Neural progenitor cell (in vitro differentiated cells): ENCODE results near the gene GRHL1. TPM values are rescaled to one million over a fixed set of nuclear protein-coding genes. Genes with fewer than 3 reads are reported as not detected.

ENCODE experiments used
- DNase-seq: peaks from one replicate; pipeline ENCODE4 v3.0.0-alpha.2; 2016; ENCODE audit warnings: low spot score
- H2AFZ ChIP-seq: fragments of 200-600 bp; sonication (generic); replicated peaks from 2 replicates; pipeline ENCODE4 v1.6.1; 2016; ENCODE audit warnings: antibody characterized with exemption
- H3F3A ChIP-seq: fragments of 200-600 bp; sonication (generic); 2 replicates; pipeline ENCODE4 v1.6.1; 2016; ENCODE audit warnings: antibody characterized with exemption, low read depth
- H3K27ac ChIP-seq: fragments of 200-600 bp; sonication (generic); 2 replicates; pipeline ENCODE4 v1.5.1; 2016; ENCODE audit warnings: mild to moderate bottlenecking
- H3K27me3 ChIP-seq: fragments of 200-600 bp; sonication (generic); 2 replicates; pipeline ENCODE4 v1.6.1; 2016; ENCODE audit warnings: mild to moderate bottlenecking, moderate library complexity
- H3K36me3 ChIP-seq: fragments of 200-600 bp; sonication (generic); 2 replicates; pipeline ENCODE4 v1.5.1; 2016
- H3K4me1 ChIP-seq: fragments of 200-600 bp; sonication (generic); 2 replicates; pipeline ENCODE4 v1.6.1; 2016; ENCODE audit warnings: mixed run types
- H3K4me2 ChIP-seq: fragments of 200-600 bp; sonication (generic); 2 replicates; pipeline ENCODE4 v1.6.1; 2016
- H3K4me3 ChIP-seq: fragments of 200-600 bp; sonication (generic); 2 replicates; pipeline ENCODE4 v1.5.1; 2016
- H3K79me2 ChIP-seq: fragments of 200-600 bp; sonication (generic); 2 replicates; pipeline ENCODE4 v1.6.1; 2016; ENCODE audit warnings: low read depth
- H3K9ac ChIP-seq: fragments of 200-600 bp; sonication (generic); 2 replicates; pipeline ENCODE4 v1.6.1; 2016
- H3K9me3 ChIP-seq: fragments of 200-600 bp; sonication (generic); 2 replicates; pipeline ENCODE4 v1.5.1; 2016; ENCODE audit warnings: low read depth
- H4K20me1 ChIP-seq: fragments of 200-600 bp; sonication (generic); 2 replicates; pipeline ENCODE4 v1.6.1; 2016; ENCODE audit warnings: low read depth
- H3K27ac Mint-ChIP-seq: 3 replicates; pipeline ENCODE4 v1.8.0; 2021; ENCODE audit warnings: mixed read lengths
- H3K27me3 Mint-ChIP-seq: 2 replicates; pipeline ENCODE4 v1.8.0; 2022; ENCODE audit warnings: low read depth, mild to moderate bottlenecking, inconsistent platforms, moderate library complexity, mixed read lengths; ENCODE audit not compliant: insufficient read depth
- H3K36me3 Mint-ChIP-seq: 3 replicates; pipeline ENCODE4 v1.8.0; 2021; ENCODE audit warnings: mixed read lengths
- H3K4me1 Mint-ChIP-seq: 3 replicates; pipeline ENCODE4 v1.8.0; 2021; ENCODE audit warnings: mixed read lengths
- H3K4me3 Mint-ChIP-seq: 3 replicates; pipeline ENCODE4 v1.8.0; 2021; ENCODE audit warnings: mild to moderate bottlenecking, moderate library complexity, mixed read lengths
- H3K9me3 Mint-ChIP-seq: 3 replicates; pipeline ENCODE4 v1.8.0; 2020; ENCODE audit warnings: mixed read lengths
- CTCF ChIP-seq: fragments of 200-600 bp; sonication (generic); IDR thresholded peaks from 2 replicates; pipeline ENCODE4 v1.5.1; 2017; ENCODE audit warnings: antibody characterized with exemption, mild to moderate bottlenecking
- EZH2 ChIP-seq: fragments of 200-600 bp; sonication (generic); IDR thresholded peaks from 2 replicates; pipeline ENCODE4 v1.6.1; 2017; ENCODE audit warnings: antibody characterized with exemption, mild to moderate bottlenecking, moderate library complexity
- EZH2phosphoT487 ChIP-seq: fragments of 200-600 bp; sonication (generic); IDR thresholded peaks from 2 replicates; pipeline ENCODE4 v1.6.1; 2017; ENCODE audit warnings: antibody characterized with exemption
- total RNA-seq: library from RNA; depleted of rRNA; stranded (reverse); fragments of >200 nt; gene quantifications from 2 replicates; pipeline ENCODE4 v1.2.3, GENCODE V29; 2015; ENCODE audit warnings: low replicate concordance

Gene GRHL1
- total RNA-seq, 1 donor from 2014 or later: 5.8 TPM

- no peaks in the 10 kb centered on the region for H3K27me3 ChIP-seq
- no peak overlapping the region for H2AFZ ChIP-seq
- peaks cover 38% of the 10 kb centered on the region for H3K4me1 Mint-ChIP-seq
- H3K27ac Mint-ChIP-seq: no peak overlapping the region
- TF ChIP-seq EZH2 (no peak), EZH2phosphoT487 (no peak), CTCF (no peak)
- H3K4me2 ChIP-seq: no peak overlapping the region
- no peak overlapping the region for H3K27ac ChIP-seq
- H3K27me3 Mint-ChIP-seq: peaks cover 2% of the 10 kb centered on the region
- H3K79me2 ChIP-seq: no peaks in the 10 kb centered on the region
- no peak overlapping the region for H3K4me3 ChIP-seq
- H3K36me3 ChIP-seq: no peaks in the 10 kb centered on the region
- no peaks in the 10 kb centered on the region for H4K20me1 ChIP-seq
- no peak overlapping the region for H3K9ac ChIP-seq
- no peak overlapping the region for H3K4me3 Mint-ChIP-seq
- peaks cover 18% of the 10 kb centered on the region for H3F3A ChIP-seq
- peaks cover 34% of the 10 kb centered on the region for H3K4me1 ChIP-seq
- H3K9me3 Mint-ChIP-seq: no peaks in the 10 kb centered on the region
- H3K9me3 ChIP-seq: no peaks in the 10 kb centered on the region
- DNase-seq: no peak
- no peaks in the 10 kb centered on the region for H3K36me3 Mint-ChIP-seq
These were observed 15.1 kb downstream of the GRHL1 start for GRCh38 chr2:9966491-9967022.

GRCh38 chr2:9967053-9967775 is 15.7 kb downstream of the GRHL1 start:
- DNase-seq: no peak
- H3K27ac Mint-ChIP-seq: no peak overlapping the region

GRCh38 chr2:9968553-9969497 is 17.3 kb downstream of the GRHL1 start:
- no peak for DNase-seq
- Histone ChIP-seq H2AFZ (no peak overlapping the region), H3K9me3 (no peaks in the 10 kb centered on the region), H3K4me3 (no peak overlapping the region), H3K36me3 (no peaks in the 10 kb centered on the region), H3K27ac (no peak overlapping the region), H3F3A (peaks cover 18% of the 10 kb centered on the region), H3K9ac (no peak overlapping the region), H4K20me1 (no peaks in the 10 kb centered on the region), H3K4me1 (peaks cover 53% of the 10 kb centered on the region), H3K79me2 (no peaks in the 10 kb centered on the region), H3K4me2 (no peak overlapping the region), H3K27me3 (no peaks in the 10 kb centered on the region)
- Mint-ChIP-seq H3K9me3 (no peaks in the 10 kb centered on the region), H3K27ac (no peak overlapping the region), H3K4me3 (no peak overlapping the region), H3K27me3 (peaks cover 2% of the 10 kb centered on the region), H3K36me3 (no peaks in the 10 kb centered on the region), H3K4me1 (peaks cover 52% of the 10 kb centered on the region)
- TF ChIP-seq CTCF (no peak), EZH2phosphoT487 (no peak), EZH2 (no peak)

More at GRCh38 chr2:9967053-9967775, 15.7 kb downstream of the GRHL1 start:
- Histone ChIP-seq H2AFZ (no peak overlapping the region), H3K79me2 (no peaks in the 10 kb centered on the region), H3K4me2 (no peak overlapping the region), H3K27me3 (no peaks in the 10 kb centered on the region), H3K4me1 (peaks cover 41% of the 10 kb centered on the region), H3K9ac (no peak overlapping the region), H4K20me1 (no peaks in the 10 kb centered on the region), H3K9me3 (no peaks in the 10 kb centered on the region), H3K27ac (no peak overlapping the region), H3K4me3 (no peak overlapping the region), H3F3A (peaks cover 18% of the 10 kb centered on the region), H3K36me3 (no peaks in the 10 kb centered on the region)
- no peaks in the 10 kb centered on the region for H3K36me3 Mint-ChIP-seq
- H3K27me3 Mint-ChIP-seq: peaks cover 2% of the 10 kb centered on the region
- peaks cover 40% of the 10 kb centered on the region for H3K4me1 Mint-ChIP-seq
- H3K9me3 Mint-ChIP-seq: no peaks in the 10 kb centered on the region
- no peak for TF ChIP-seq EZH2phosphoT487
- no peak for TF ChIP-seq EZH2
- no peak for TF ChIP-seq CTCF
- H3K4me3 Mint-ChIP-seq: no peak overlapping the region
